K562 (cell line): ENCODE data around the gene METTL23. TPM values are rescaled to one million over a fixed set of nuclear protein-coding genes. Genes with fewer than 3 reads are reported as not detected.
A peak's percentile ranks its signal among the peaks of the same experiment; 100 is the strongest.

Source experiments
- BDP1 ChIP-seq: IDR thresholded peaks from 3 replicates; pipeline ENCODE4 v1.6.1; 2011; ENCODE audit not compliant: insufficient read length, insufficient read depth
- CAMTA2 ChIP-seq: fragments of 250-450 bp; sonication (Bioruptor Pico); conservative IDR thresholded peaks from 2 replicates; pipeline ENCODE4 v1.5.1; 2022
- CREM ChIP-seq: IDR thresholded peaks from 2 replicates; pipeline ENCODE4 v1.6.1; 2014; ENCODE audit warnings: antibody characterized with exemption, low read depth
- GATA2 ChIP-seq: sonication (generic); formaldehyde crosslinking; IDR thresholded peaks from 2 replicates; pipeline ENCODE4 v1.4.0; 2020; ENCODE audit warnings: mild to moderate bottlenecking, missing genetic modification reagents
- HCFC1 ChIP-seq: IDR thresholded peaks from 2 replicates; pipeline ENCODE4 v1.6.1; 2012; ENCODE audit warnings: low read depth, low read length, improper control_type of control experiment
- JUND ChIP-seq, 2 experiments: IDR thresholded peaks; 2 replicates in 1 of 2; 3 replicates in 1 of 2; pipeline ENCODE4 v1.6.1; 2011; ENCODE audit warnings: borderline replicate concordance in 2 of 2, low read depth in 2 of 2, low read length in 2 of 2, improper control_type of control experiment in 1 of 2, missing biosample characterization in 1 of 2, missing genetic modification characterization in 1 of 2, missing genetic modification reagents in 1 of 2
- L3MBTL2 ChIP-seq: fragments of 450-650 bp; IDR thresholded peaks from 2 replicates; pipeline ENCODE4 v1.6.1; 2016; ENCODE audit warnings: mild to moderate bottlenecking, moderate library complexity
- LCOR ChIP-seq: sonication (generic); formaldehyde crosslinking; IDR thresholded peaks from 2 replicates; pipeline ENCODE4 v1.8.0; 2022; ENCODE audit warnings: mild to moderate bottlenecking, missing genetic modification reagents
- POLR2G ChIP-seq: fragments of 200-400 bp; formaldehyde crosslinking; IDR thresholded peaks from 2 replicates; pipeline ENCODE4 v1.6.1; 2017; ENCODE audit warnings: low read depth, mild to moderate bottlenecking, antibody characterized with exemption, low read length, moderate library complexity
- SRSF1 ChIP-seq: fragments of 200-400 bp; formaldehyde crosslinking; IDR thresholded peaks from 2 replicates; pipeline ENCODE4 v1.6.1; 2017; ENCODE audit warnings: mild to moderate bottlenecking, low read depth, low read length, moderate library complexity
- TOE1 ChIP-seq, 2 experiments: fragments of 450-650 bp in 1 of 2; sonication (generic) in 1 of 2; formaldehyde crosslinking in 1 of 2; IDR thresholded peaks; 2 replicates each; pipeline versions ENCODE4 v1.7.1 to v1.8.0; 2016 to 2022; ENCODE audit warnings: borderline replicate concordance in 2 of 2, mild to moderate bottlenecking in 2 of 2, antibody characterized with exemption in 1 of 2, inconsistent platforms in 1 of 2, low read depth in 1 of 2, missing genetic modification reagents in 1 of 2, moderate library complexity in 1 of 2
- ZBTB11 ChIP-seq, 3 experiments: fragments of 200-800 bp in 1 of 3; fragments of 250-450 bp in 1 of 3; fragments of 450-650 bp in 1 of 3; sonication (Bioruptor Pico) in 1 of 3; sonication (Bioruptor generic) in 1 of 3; formaldehyde crosslinking in 1 of 3; IDR thresholded peaks; 2 replicates each; pipeline versions ENCODE4 v1.6.1 to v1.8.0; 2016 to 2022; ENCODE audit warnings: mild to moderate bottlenecking in 2 of 3, missing genetic modification characterization in 2 of 3, missing compliant biosample characterization in 1 of 3, moderate library complexity in 1 of 3
- ZNF143 ChIP-seq: sonication (generic); formaldehyde crosslinking; IDR thresholded peaks from 2 replicates; pipeline ENCODE4 v1.9.0; 2022; ENCODE audit warnings: mild to moderate bottlenecking, missing genetic modification reagents
- ZNF232 ChIP-seq: sonication (generic); formaldehyde crosslinking; IDR thresholded peaks from 2 replicates; pipeline ENCODE4 v1.8.0; 2022; ENCODE audit warnings: mild to moderate bottlenecking, missing genetic modification reagents
- ZNF24 ChIP-seq: fragments of 450-650 bp; IDR thresholded peaks from 2 replicates; pipeline ENCODE4 v1.6.1; 2016
- polyA plus RNA-seq, 8 experiments: library from polyadenylated mRNA; depleted of rRNA in 4 of 8; stranded (reverse) in 5 of 8; unstranded in 3 of 8; fragments of >200 nt; fragmentation: Nextera tagmentation in 2 of 8; fragmentation: Illumina TruSeq in 1 of 8; extraction: Ambion mirVana in 2 of 8; extraction: Trizol in 1 of 8; gene quantifications; 2 replicates each; pipeline versions ENCODE4 v1.2.1 to v1.2.3, GENCODE V29; 2011 to 2014; ENCODE audit warnings: inconsistent platforms in 1 of 8, missing spikeins in 1 of 8
- total RNA-seq, 7 experiments: library from RNA; depleted of rRNA in 6 of 7; stranded (reverse); fragments of >200 nt in 6 of 7; fragmentation: Illumina TruSeq in 2 of 7; extraction: Trizol in 2 of 7; gene quantifications; 2 replicates each; pipeline versions ENCODE4 v1.2.1 to v1.2.3, GENCODE V29; 2011 to 2021; ENCODE audit warnings: low replicate concordance in 1 of 7
- TF ChIP-seq, protein P1 (sequence below), 3 experiments: fragments of 200-800 bp in 1 of 3; sonication (Bioruptor generic) in 1 of 3; sonication (generic) in 1 of 3; formaldehyde crosslinking in 1 of 3; IDR thresholded peaks; 2 replicates each; pipeline versions ENCODE4 v1.6.1 to v1.8.0; 2016 to 2022; ENCODE audit warnings: mild to moderate bottlenecking in 2 of 3, missing compliant biosample characterization in 2 of 3, missing genetic modification characterization in 2 of 3, missing genetic modification reagents in 1 of 3
- TF ChIP-seq, protein P2 (sequence below): fragments of 250-450 bp; sonication (Bioruptor Pico); IDR thresholded peaks from 2 replicates; pipeline ENCODE4 v1.8.0; 2021; ENCODE audit warnings: moderate library complexity, mild to moderate bottlenecking, inconsistent platforms
- TF ChIP-seq, protein P3 (sequence below): fragments of 200-800 bp; sonication (Bioruptor generic); IDR thresholded peaks from 2 replicates; pipeline ENCODE4 v1.6.1; 2017; ENCODE audit warnings: missing genetic modification characterization, missing compliant biosample characterization

Gene METTL23
- total and polyA plus RNA-seq, 9 of the 15 experiments (the other 6 are each of a cell fraction or from before 2014, with no cell fraction given), result 29.4 to 67.3 (median 41.6) TPM

GRCh38 chr17:76710863-76711611 lies 15.6 kb upstream of the METTL23 start, which contains the start of gene MXRA7 (continued):
- peak; percentile 51; the same call in 1 of the 2 replicates for TF ChIP-seq POLR2G
- TF ChIP-seq L3MBTL2, result no peak
- TF ChIP-seq, protein P1, sequence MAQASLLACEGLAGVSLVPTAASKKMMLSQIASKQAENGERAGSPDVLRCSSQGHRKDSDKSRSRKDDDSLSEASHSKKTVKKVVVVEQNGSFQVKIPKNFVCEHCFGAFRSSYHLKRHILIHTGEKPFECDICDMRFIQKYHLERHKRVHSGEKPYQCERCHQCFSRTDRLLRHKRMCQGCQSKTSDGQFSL (CRISPR knock-in tag; IDR thresholded peaks at IDR 0.05), result 0 out of 2 replicates have a peak, but pooled peaks have one; percentile 44
- TF ChIP-seq, protein P1 (tag; IDR thresholded peaks at IDR 0.05), result no peak
- no peak for TF ChIP-seq TOE1 (IDR thresholded peaks at IDR 0.05; ENCODE audit: borderline replicate concordance)
- no peak for TF ChIP-seq TOE1 (CRISPR knock-in tag; IDR thresholded peaks at IDR 0.05; ENCODE audit: borderline replicate concordance, low read depth)
- TF ChIP-seq ZNF232 (CRISPR knock-in tag), result no peak
- TF ChIP-seq LCOR (CRISPR knock-in tag), result peak; percentile 47; the same call in 1 of the 2 replicates
- TF ChIP-seq BDP1, result no peak
- TF ChIP-seq, protein P2, sequence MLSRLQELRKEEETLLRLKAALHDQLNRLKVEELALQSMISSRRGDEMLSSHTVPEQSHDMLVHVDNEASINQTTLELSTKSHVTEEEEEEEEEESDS (CRISPR knock-in tag), result no peak
- TF ChIP-seq ZNF24, result no peak
- TF ChIP-seq CREM, result 0 out of 2 replicates have a peak, but pooled peaks have one; percentile 57
- TF ChIP-seq, protein P3, sequence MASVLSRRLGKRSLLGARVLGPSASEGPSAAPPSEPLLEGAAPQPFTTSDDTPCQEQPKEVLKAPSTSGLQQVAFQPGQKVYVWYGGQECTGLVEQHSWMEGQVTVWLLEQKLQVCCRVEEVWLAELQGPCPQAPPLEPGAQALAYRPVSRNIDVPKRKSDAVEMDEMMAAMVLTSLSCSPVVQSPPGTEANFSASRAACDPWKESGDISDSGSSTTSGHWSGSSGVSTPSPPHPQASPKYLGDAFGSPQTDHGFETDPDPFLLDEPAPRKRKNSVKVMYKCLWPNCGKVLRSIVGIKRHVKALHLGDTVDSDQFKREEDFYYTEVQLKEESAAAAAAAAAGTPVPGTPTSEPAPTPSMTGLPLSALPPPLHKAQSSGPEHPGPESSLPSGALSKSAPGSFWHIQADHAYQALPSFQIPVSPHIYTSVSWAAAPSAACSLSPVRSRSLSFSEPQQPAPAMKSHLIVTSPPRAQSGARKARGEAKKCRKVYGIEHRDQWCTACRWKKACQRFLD (CRISPR knock-in tag), result no peak
- no peak for TF ChIP-seq ZBTB11 (CRISPR knock-in tag; IDR thresholded peaks at IDR 0.05)
- no peak for TF ChIP-seq SRSF1
- no peak for TF ChIP-seq ZNF143 (CRISPR knock-in tag)
- peak; percentile 51 for TF ChIP-seq JUND (IDR thresholded peaks at IDR 0.05; ENCODE audit: borderline replicate concordance, low read depth, low read length)
- peak; percentile 19; the same call in 1 of the 3 replicates for TF ChIP-seq JUND (tag; IDR thresholded peaks at IDR 0.05; ENCODE audit: borderline replicate concordance, low read depth, low read length)
- TF ChIP-seq CAMTA2 (CRISPR knock-in tag), result no peak
- no peak for TF ChIP-seq GATA2 (CRISPR knock-in tag)
- TF ChIP-seq HCFC1, result no peak
